NCI-H2081 (cell line): Measurements from ENCODE around the gene SLC22A3.

ENCODE experiments used
- DNase-seq, 2 experiments: peaks; one replicate each; lab custom pipeline; 2025; lab: John Stamatoyannopoulos, UW

Gene SLC22A3

GRCh38 chr6:160417146-160417545 lies 69.0 kb downstream of the SLC22A3 start:
- no peak for DNase-seq

GRCh38 chr6:160417550-160417949 lies 69.4 kb downstream of the SLC22A3 start:
- DNase-seq, result no peak

GRCh38 chr6:160418370-160418769 lies 70.2 kb downstream of the SLC22A3 start:
- DNase-seq, result no peak

GRCh38 chr6:160419488-160419887 lies 71.3 kb downstream of the SLC22A3 start:
- DNase-seq, result no peak

- no peak for DNase-seq
Measured at GRCh38 chr6:160420253-160420968, 72.2 kb downstream of the SLC22A3 start.

- DNase-seq, result no peak
Measured at GRCh38 chr6:160420969-160421556, 72.9 kb downstream of the SLC22A3 start.

GRCh38 chr6:160421854-160422253 lies 73.7 kb downstream of the SLC22A3 start:
- no peak for DNase-seq

GRCh38 chr6:160424256-160424655 lies 76.1 kb downstream of the SLC22A3 start:
- DNase-seq, result no peak

- DNase-seq, result no peak
Measured at GRCh38 chr6:160426136-160426535, 78.0 kb downstream of the SLC22A3 start.

GRCh38 chr6:160427312-160428068 lies 79.3 kb downstream of the SLC22A3 start:
- no peak for DNase-seq

GRCh38 chr6:160428069-160428430 lies 79.9 kb downstream of the SLC22A3 start:
- peak; percentile 26 to 58 for DNase-seq

GRCh38 chr6:160428818-160429619 lies 80.8 kb downstream of the SLC22A3 start:
- DNase-seq, result no peak

GRCh38 chr6:160429620-160429895 lies 81.4 kb downstream of the SLC22A3 start:
- no peak for DNase-seq

- no peak for DNase-seq
Measured at GRCh38 chr6:160430203-160430602, 82.0 kb downstream of the SLC22A3 start.

- no peak for DNase-seq
Measured at GRCh38 chr6:160430751-160431150, 82.6 kb downstream of the SLC22A3 start.

- DNase-seq, result no peak
Measured at GRCh38 chr6:160431226-160431625, 83.0 kb downstream of the SLC22A3 start.

GRCh38 chr6:160431791-160432404 lies 83.7 kb downstream of the SLC22A3 start:
- DNase-seq, result no peak

GRCh38 chr6:160435935-160436334 lies 87.8 kb downstream of the SLC22A3 start:
- DNase-seq, result no peak

- no peak for DNase-seq
Measured at GRCh38 chr6:160437154-160437553, 89.0 kb downstream of the SLC22A3 start.

GRCh38 chr6:160437775-160438174 lies 89.6 kb downstream of the SLC22A3 start:
- no peak for DNase-seq

GRCh38 chr6:160438481-160438880 lies 90.3 kb downstream of the SLC22A3 start:
- DNase-seq, result no peak

GRCh38 chr6:160439751-160440150 lies 91.6 kb downstream of the SLC22A3 start:
- no peak for DNase-seq
